ENCODE results near the gene SIRT3. TPM values are rescaled to one million over a fixed set of nuclear protein-coding genes. Genes with fewer than 3 reads are reported as not detected.
A peak's percentile ranks its signal among the peaks of the same experiment; 100 is the strongest.

Gene SIRT3
- total RNA-seq, 2 donors from 2014 or later: 22.1 to 22.6 TPM

DNA sequence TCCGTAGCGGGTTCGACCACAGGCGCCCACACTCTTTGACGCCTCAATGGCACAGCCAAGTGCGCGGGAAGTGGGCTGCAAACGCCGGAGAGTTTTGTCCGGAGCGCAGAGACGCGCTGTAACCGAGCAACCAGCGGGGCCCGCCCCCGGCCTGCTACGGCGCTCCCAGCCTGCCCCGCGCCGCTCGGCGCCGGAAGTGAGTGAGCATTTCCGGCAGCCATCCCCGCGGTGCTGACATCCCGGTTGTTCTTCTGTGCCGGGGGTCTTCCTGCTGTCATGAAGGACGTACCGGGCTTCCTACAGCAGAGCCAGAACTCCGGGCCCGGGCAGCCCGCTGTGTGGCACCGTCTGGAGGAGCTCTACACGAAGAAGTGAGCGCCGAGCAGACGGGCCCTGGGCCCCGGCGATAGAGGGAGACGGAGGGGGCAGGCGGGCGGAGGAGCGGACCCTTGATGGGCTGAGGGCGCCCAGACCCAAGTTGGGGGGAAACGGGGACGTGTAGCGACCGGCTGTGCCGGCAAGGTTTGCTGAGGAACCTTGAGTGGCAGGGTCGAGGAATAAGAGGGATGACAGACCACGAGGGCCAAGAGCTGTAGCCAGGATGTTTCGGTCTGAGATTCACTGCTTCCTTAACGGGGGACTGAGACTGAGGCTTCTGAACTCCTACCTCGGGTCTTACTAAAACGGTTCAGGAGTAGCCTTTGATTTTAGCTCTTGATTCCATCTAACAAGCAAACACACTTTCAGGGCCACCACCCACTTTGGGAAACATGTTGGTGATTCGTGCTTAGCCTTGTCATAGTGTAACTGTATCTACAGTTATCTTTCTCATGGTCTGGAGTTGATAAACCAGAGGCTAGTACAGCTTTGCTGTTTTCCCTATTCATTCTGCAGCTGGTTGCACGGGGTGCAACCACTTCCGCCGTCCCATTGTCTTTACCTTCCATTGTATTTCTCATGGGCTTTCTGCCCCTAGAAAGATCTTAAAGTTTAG lies 929 bp upstream of the SIRT3 start, which contains the start of gene PSMD13:
PSMD13 (plus strand) TSS at position 203 of the 994 bp plus-strand sequence; CDS start at position 277, 74 bp downstream.
- H3K4me3 ChIP-seq: peak within 1 kb of the TSS; percentile 81 to 100
- peak within 1 kb of the TSS; percentile 82 to 99 (median 93) for H3K27ac ChIP-seq
- ATAC-seq (peak; percentile 89), DNase-seq (peak; percentile 83 to 87 (median 86))
- H3K4me1 ChIP-seq: peaks cover 29% of the 10 kb centered on the region
- TF ChIP-seq, protein P1, sequence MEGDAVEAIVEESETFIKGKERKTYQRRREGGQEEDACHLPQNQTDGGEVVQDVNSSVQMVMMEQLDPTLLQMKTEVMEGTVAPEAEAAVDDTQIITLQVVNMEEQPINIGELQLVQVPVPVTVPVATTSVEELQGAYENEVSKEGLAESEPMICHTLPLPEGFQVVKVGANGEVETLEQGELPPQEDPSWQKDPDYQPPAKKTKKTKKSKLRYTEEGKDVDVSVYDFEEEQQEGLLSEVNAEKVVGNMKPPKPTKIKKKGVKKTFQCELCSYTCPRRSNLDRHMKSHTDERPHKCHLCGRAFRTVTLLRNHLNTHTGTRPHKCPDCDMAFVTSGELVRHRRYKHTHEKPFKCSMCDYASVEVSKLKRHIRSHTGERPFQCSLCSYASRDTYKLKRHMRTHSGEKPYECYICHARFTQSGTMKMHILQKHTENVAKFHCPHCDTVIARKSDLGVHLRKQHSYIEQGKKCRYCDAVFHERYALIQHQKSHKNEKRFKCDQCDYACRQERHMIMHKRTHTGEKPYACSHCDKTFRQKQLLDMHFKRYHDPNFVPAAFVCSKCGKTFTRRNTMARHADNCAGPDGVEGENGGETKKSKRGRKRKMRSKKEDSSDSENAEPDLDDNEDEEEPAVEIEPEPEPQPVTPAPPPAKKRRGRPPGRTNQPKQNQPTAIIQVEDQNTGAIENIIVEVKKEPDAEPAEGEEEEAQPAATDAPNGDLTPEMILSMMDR (IDR thresholded peaks at IDR 0.05): peak in 2 of 7 experiments; percentile 12 to 38
- peak; percentile 24 to 70 (median 54) for TF ChIP-seq POLR2A (IDR thresholded peaks at IDR 0.05)
- H3K27me3 ChIP-seq: no peaks in the 10 kb centered on the region
- intact Hi-C loops (cut with DNase I): loop anchor here (10.0 kb wide), 1 partner anchor 128 kb away; the partner anchor contains the start of gene B4GALNT4
- no peaks in the 10 kb centered on the region for H3K9me3 ChIP-seq
- H3K36me3 ChIP-seq (replicated peaks in 1 of 2; ENCODE audit: insufficient read depth in 1 of 2, low read depth in 2 of 2): peaks cover 0 to 4% of the 10 kb centered on the region in 2 donors
- WGBS, 2 donors: 0 to 1% methylated on average over 34 to 62 of the region's 62 CpGs

DNA sequence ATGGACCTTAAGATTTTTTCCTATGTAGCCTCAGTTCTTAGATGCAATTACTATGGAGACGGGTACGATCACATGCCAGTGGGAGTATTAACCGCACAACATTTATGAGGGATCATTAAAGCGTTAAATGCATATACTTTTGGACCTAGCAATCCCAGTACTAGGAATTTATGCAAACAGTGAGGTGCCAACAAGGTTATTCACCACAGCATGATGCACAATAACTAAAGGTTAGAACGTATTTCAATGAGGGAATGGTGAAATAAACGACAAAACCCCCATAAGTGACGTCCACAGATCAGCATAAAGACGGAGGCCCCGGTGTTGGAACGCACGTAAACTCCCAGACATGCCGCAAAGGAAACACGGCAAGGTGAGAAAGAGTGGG lies 539 bp downstream of the SIRT3 start:
- H3K27ac ChIP-seq: peak overlapping the region; percentile 74 to 99 (median 86)
- no peaks in the 10 kb centered on the region for H3K27me3 ChIP-seq
- TF ChIP-seq, protein P1 (IDR thresholded peaks at IDR 0.05): no peak
- no peak for TF ChIP-seq POLR2A (IDR thresholded peaks at IDR 0.05)
- ATAC-seq: peak; percentile 13
- H3K9me3 ChIP-seq: no peaks in the 10 kb centered on the region
- WGBS, 2 donors: 1 to 2% methylated on average over 13 of the region's 13 CpGs
- peaks cover 29% of the 10 kb centered on the region for H3K4me1 ChIP-seq
- intact Hi-C loops (cut with DNase I): loop anchor here (10.0 kb wide), 1 partner anchor 129 kb away; the partner anchor contains the start of gene B4GALNT4
- H3K4me3 ChIP-seq: peak overlapping the region; percentile 31 to 57
- DNase-seq: no peak
- H3K36me3 ChIP-seq (replicated peaks in 1 of 2; ENCODE audit: insufficient read depth in 1 of 2, low read depth in 2 of 2): peaks cover 0 to 3% of the 10 kb centered on the region in 2 donors

DNA sequence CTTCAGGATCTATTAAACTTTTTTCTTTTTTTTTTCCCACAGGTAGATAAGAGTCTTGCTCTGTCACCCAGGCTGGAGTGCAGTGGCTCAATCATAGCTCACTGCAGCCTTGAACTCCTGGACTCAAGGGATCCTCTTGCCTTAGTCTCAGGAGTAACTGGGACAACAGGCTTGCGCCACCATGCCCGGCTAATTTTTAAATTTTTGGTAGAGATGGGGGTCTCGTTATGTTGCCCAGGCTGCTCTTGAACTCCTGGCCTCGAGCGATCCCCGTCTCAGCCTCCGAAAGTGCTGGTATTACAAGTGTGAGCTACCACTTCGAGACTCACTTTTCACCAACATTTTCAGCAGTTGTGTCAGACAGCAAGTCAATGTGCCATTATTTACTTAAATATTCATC lies 962 bp downstream of the SIRT3 start:
- ATAC-seq (no peak), DNase-seq (no peak)
- 68 to 75% methylated on average over 8 of the region's 8 CpGs for WGBS, 2 donors
- Histone ChIP-seq H3K9me3 (no peaks in the 10 kb centered on the region), H3K27me3 (no peaks in the 10 kb centered on the region), H3K4me3 (no peak overlapping the region), H3K36me3 (replicated peaks in 1 of 2; ENCODE audit: insufficient read depth in 1 of 2, low read depth in 2 of 2) (peaks cover 0 to 2% of the 10 kb centered on the region in 2 donors), H3K27ac (peak overlapping the region in 2 of 4 donors; percentile 75 to 99), H3K4me1 (peaks cover 29% of the 10 kb centered on the region)
- no peak for TF ChIP-seq POLR2A (IDR thresholded peaks at IDR 0.05)
- TF ChIP-seq, protein P1 (IDR thresholded peaks at IDR 0.05): no peak
- intact Hi-C loops (cut with DNase I): loop anchor here (10.0 kb wide), 1 partner anchor 130 kb away; the partner anchor contains the start of gene B4GALNT4

DNA sequence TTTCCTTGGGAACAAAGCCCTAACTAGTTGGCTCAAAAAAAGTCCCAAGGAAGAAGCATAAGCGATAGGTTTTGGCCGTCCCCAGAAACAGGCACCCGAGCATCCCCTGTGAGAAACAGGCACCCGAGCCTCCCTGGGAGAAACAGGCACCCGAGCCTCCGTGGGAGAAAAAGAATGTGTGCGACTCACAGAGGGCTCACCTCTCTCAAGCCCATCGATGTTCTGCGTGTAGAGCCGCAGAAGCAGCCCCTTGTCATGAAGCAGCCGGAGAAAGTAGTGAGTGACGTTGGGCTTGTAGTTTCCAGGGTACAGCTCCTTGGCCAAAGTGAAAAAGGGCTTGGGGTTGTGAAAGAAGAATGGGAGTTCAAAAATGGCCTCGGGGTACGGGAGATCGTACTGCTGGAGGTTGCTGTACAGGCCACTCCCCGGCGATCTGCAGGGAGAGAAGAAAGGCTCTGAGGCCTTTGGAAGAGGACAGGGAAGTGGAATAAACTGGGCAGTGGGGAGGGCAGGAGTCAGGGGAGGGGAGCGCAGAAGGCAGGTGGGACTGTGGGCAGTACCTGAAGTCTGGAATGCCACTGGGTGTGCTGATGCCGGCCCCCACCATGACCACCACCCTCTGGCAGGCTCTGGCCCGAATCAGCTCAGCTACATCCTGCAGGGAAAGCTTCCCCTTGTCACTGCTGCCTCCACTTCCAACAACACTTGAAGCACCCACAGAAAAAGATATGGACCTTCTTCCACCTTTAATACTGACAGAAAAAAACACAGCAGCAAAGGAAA lies 3.2 kb downstream of the SIRT3 start:
- WGBS, 2 donors: 86 to 92% methylated on average over 20 of the region's 20 CpGs
- no peak for ATAC-seq
- Histone ChIP-seq H3K27me3 (no peaks in the 10 kb centered on the region), H3K27ac (no peak overlapping the region), H3K9me3 (no peaks in the 10 kb centered on the region), H3K36me3 (replicated peaks in 1 of 2; ENCODE audit: insufficient read depth in 1 of 2, low read depth in 2 of 2) (no peaks in the 10 kb centered on the region), H3K4me3 (no peak overlapping the region), H3K4me1 (peaks cover 21% of the 10 kb centered on the region)
- no peak for TF ChIP-seq POLR2A (IDR thresholded peaks at IDR 0.05)
- TF ChIP-seq, protein P1 (IDR thresholded peaks at IDR 0.05): no peak
- no peak for DNase-seq
- intact Hi-C loops (cut with DNase I): loop anchor here (10.0 kb wide), 1 partner anchor 132 kb away; the partner anchor contains the start of gene B4GALNT4

Measured in body of pancreas (tissue), 4 donors.